Measurements from ENCODE around the gene VSTM4.

The VSTM4 gene, protein sequence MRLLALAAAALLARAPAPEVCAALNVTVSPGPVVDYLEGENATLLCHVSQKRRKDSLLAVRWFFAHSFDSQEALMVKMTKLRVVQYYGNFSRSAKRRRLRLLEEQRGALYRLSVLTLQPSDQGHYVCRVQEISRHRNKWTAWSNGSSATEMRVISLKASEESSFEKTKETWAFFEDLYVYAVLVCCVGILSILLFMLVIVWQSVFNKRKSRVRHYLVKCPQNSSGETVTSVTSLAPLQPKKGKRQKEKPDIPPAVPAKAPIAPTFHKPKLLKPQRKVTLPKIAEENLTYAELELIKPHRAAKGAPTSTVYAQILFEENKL

DNA sequence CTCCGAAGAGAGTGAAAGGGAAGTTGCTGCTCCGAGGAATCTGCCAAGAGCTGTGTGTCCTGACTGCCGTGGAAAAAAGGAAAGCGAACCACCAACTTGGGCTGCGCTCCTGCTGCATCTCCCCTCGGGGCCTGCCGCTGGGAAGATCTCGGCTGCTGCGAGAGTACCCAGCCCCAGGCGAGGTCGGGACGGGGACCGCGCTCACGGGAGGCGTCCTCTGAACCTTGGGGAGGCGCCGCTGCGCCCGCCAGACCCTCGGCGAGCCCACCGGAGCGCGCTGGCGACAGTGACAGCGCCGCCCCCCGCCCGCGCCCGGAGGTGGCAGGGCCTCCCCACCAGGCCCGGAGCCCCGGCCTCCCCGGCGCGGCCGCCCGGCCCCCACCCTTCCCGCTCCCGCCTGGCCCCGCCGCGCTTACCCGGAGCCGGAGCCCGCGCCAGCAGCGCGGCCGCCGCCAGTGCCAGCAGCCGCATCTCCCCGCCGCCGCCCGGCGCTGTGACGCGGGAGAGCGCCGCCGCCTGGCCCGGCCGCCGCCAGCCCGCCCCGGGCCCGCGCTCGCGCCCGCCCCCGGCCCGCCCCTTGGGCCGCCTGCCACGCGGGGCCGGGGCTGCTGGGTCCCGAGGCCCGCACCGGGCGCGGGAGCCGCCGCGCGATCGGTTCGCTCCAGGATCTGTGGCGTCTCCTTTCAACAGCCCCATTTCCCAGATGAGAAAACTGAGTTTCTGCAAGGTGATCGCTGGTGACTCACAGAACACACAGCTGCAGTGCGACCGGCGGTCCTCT is at the start of gene VSTM4:
Gene VSTM4 (minus strand): TSS at position 508 of the 781 bp plus-strand sequence. CDS start 37 bp downstream, at position 471.
- peak; percentile 61 for DNase-seq

DNA sequence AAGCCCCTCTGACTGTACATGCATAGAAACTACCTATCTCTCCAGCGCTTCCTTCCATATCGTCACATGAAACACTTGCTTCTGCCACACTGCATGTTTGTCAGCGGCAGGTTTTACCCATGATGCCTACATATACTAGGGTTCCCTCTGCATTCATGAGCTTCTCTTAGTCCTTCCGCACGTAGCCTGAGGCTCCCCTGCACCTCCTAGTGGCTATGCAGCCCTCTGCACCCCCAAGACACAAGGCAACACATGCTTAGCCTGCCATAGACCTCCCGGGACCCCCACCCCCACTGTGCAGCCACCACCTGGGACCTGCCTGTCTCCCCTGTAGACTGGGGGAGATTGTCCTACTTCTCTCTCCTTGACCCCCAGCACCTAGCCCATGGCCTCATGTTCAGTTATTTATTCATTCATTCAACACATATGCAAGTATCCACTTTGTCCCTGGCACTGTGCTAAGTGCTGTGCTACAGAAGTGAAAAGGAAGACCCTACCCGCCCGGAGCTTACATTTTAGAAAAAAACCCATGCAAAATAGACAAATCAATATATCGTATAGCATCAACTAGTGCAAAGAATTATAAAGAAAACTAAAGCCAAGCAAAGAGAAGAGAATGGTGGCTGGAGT is 49.4 kb upstream of the VSTM4 start:
- peak; percentile 69 for DNase-seq

DNA sequence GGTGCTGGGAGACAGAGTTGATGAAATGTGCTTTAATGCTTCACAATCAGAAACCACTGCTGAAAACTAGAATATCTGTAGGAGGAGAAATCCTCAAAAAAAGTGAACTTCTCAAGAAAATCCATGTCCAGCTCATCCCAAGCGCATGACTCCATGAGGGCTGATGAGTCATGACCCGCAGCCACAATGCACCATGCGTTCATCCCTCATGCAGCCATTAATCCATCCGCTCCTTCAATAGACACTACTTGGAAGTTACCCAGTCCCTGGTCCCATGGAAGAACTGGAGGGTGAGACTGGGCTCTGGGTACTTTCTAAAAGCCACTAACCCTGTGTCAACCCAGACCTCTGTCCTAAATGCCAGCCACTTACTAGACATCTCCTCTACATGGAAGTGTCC is 48.4 kb upstream of the VSTM4 start:
- no peak for DNase-seq

DNA sequence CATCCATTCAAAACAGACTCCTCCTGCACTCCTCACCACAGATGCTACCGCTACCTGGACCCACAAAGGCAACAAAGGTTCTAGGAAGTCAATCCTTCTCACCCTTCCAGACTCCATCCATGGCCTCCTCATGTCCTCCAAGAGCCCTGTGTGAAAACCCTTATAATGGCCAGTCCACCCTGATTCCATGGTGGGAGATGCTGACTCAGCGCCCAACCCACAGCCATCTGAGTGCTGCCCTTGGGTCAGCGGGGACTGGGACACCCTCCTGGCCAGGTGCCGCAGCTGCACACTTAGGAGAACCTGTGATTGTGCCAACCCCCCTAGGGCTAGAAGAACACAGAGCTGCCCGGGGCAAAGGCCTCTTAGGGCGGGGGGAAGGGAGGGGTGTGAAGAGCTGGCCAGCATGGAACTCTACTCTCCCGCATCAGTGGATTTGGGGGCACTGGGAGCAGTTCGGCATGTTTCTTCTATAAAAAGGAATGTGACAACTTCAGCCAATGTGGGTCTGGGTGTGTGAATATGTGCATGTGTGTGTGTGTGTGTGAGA is 47.5 kb upstream of the VSTM4 start:
- DNase-seq, result no peak

DNA sequence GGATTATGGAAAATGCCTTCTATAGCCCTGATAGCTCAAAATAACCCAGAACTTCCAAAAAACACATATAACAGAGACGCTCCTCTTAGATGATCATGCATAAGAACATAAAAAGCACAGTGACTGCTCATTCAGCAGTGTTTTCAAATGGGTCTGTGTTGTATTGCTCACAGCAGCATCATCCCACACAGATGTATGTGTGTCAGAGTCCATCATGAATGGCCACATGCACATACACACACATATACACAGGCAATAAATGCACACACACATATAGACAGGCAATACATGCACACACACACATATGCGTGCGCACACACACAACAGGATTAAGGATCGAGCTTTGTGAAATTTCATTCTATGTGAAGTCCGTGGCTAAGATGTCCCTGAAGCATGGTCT is 46.7 kb upstream of the VSTM4 start:
- DNase-seq, result no peak

DNA sequence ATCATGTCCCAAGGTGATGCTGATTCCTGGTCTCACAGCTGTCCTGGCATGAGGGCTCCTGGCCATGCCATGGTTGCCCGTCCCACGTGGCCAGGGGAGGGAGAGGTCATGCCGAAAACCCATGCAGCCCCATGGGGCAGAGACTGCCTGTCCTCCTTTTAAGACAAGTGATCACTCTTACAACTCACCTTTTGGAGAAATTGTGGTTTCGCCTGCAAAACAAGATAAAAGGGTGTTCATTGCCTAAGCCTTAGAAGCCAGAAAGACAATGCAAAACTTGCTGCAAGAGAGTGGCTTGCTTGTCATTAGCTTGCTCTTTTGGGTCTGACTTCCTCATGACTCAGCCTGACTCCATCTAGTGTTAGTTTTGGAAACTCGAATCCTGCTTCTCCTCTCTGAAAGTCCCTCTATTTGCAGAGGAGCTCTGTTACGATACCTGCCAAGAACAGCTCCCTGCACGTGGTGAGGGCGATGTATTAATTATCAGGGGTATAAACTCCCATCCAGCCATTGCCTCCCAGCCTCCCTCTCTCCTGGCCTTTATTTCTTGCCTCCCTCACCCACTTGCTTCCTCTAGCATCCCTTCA is 46.2 kb upstream of the VSTM4 start:
- DNase-seq, result peak; percentile 37

DNA sequence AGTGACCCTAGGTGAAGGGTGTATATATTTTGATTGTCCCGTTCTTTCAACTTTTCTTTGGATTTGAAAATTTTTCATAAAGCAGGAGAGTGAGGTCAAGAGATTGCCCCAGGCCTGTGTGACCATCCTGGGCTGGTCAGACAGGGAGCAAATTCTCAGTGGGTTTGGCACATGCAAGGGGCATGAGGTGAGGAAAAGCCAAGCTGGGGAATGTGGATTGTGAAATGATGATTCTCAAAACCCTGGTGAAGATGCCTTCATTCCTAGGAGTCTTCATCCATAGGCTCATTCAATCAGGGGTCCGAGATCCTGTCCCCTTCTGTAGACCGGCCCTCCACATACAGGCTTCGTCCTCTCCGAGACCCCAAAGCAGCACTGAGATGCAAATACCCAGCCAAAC is 45.5 kb upstream of the VSTM4 start:
- no peak for DNase-seq

DNA sequence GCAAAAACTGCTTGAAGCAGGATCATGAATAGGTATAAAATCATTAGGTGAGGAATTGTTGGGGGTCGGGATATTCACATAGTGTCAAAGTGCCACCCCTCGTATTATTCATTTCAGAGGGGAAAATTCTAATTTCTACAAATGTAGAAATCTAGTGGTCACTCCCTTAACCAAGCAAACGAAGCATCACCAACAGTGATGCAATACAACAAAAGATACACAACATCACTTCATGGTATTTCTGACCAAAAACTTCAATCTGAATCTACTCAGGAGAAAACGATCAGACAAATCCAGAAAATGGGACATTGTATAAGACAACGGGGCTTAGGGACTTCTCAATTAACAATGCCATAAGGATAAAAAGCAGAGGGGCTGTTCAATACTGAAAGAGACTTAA is 44.8 kb upstream of the VSTM4 start:
- DNase-seq, result no peak

DNA sequence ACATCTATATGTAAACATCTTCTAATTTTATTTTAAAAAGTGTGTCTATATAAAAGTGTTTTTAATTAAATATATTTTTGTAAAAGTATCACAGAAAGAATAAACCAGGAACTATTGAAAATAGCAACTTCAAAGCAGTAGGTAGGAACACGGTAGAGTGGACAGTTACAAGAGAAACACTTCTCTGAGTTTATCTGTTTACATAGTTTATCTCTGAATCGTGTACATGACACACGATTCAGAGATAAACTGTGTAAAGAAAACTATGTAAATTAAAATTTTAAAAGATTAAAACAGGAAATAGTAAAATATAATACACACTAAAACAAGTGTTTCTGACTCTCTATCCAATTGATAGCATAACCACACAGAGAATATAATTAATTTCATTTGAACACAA is 43.6 kb upstream of the VSTM4 start:
- DNase-seq, result no peak

DNA sequence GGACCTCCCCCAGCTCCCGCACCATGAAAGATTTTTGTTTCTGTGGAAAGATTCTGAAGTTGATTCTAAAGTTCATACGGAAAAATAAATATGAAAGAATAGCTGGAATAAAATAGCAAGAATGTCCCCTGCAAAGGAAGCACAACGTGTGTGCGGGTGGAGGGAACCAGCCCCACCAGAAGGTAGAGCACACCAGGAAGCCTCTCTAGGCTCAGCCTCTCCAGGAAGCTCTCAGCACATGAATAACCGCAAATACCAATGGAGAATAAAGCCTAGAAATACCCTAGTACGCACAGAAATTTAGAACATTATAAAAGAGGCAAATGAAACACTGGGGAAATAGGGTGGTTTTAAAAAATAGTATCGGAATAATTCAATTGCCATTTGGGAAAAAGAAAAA is 43.1 kb upstream of the VSTM4 start:
- no peak for DNase-seq

DNA sequence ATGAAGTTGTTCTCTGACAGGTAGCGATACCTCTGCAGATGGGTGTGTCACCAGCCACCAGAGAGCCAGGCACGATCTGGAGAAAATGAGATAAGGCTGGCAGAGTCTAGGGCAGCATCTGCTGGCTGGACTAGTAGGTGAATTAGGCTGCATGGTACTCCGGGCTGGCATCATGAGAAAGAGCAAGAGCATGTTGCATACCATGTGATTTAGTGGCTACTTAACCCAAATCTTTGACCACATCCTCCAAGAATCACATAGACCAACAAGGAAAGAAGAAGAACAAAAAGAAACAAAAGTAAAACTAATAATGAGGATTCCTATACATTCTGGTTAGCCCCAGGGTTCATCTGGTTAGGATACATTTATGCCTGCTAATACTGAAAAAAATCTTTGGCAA is 41.9 kb upstream of the VSTM4 start:
- DNase-seq, result no peak

DNA sequence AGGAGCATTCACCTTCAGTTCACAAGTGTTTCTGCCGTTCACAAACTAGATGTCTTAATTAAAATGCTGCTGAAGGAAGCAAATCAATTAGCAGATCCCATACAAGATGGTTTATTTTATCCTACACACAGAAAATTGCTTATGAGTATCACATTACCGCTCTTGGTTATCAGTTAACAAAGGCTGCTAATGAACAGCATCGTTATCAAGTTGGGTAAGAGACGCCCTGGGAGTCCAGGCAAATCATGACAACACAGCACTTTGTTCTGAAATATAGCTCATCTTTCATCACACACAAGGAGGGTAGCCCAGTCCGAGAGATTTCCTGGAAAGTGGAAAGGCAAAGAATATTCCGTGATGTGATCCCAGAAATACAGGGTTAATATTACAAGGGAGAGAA is 39.3 kb upstream of the VSTM4 start:
- no peak for DNase-seq

DNA sequence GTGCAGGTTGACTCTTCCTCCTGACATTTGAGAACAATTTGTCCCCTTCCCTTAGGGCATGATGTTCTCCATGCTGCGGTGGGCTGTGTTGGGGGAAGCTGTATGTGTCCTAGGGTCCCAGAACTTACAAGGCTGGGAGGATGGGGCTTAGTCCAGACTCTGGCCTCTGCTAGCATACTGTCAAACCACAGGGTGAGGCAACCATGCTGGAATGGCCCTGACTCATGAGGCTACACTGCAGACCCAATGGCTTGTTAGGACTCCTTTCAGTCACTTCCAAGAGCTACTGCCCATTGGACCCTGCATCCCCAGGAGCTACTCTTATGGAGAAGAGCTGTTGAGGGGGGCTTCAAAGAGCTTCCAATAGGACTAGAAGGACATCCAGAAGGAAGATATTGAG is 38.6 kb upstream of the VSTM4 start:
- DNase-seq, result no peak

DNA sequence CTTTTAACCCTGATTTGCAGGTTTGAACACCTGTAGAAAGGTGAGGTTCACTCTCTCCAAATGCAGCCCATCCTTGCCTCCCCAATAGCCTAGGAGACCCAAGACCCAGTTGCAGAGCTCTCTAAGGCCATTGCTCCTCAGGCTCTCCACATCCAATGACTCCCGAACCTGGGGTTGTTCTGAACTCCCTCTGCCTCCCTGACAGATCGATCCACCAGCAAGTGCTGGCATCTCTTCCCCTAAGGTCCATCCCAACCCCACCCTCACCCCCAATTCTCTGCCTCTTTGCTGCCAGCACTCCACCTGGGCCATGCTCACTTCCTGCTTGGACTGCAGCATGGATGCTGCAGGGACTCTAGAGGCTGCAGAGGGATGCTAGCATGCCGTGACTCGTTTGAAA is 37.8 kb upstream of the VSTM4 start:
- no peak for DNase-seq

DNA sequence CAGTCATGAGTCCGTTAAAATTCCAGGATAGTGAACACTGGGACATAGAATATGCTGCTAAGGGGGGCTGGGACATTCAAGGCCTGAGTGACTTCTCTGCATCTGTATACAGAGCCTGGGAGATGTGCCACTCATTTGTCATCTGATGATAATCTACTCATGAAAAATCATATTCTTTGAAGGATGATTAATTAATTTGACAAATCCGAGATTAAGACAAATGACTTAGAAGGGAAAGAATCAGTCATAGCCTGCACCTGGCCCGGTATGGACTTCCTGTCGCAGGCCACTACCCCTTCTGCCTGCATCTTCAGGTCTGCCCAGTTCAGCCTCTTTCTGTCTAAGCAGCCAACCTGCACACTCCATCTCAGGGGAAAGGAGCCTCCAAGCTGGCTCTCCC is 37.3 kb upstream of the VSTM4 start:
- no peak for DNase-seq

DNA sequence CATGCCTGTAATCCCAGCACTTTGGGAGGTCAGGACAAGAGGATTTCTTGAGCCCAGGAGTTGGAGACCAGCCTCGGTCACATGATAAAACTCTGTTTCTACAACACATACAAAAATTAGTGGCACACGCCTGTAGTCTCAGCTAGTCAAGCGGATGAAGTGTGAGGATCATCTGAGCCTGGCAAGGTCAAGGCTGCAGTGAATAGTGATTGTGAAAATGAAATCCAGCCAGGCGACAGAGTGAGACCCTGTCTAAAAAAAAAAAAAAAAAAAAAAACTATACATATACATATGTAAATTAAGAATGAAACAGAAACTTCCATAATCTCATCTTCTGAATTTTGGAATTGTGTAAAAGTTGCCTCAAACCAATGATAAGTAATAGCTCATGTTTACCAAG is 36.7 kb upstream of the VSTM4 start:
- no peak for DNase-seq

DNA sequence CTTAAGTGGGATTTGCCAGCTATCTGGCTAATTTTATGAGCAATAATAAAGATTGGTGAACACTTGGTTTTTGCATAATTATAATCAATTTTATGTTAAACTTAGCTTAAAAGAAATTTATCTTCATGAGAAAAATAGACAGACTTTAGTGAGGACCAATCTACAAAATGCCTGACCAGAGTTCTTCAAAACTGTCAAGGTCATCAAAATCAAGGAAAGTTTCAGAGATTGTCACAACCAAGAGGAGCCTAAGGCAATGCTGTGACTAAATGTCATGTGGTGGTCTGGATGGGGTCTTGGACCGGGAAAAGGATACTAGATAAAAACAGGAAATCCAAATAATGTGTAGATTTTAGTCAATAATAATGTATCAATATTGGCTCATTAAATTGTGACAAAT is 36.2 kb upstream of the VSTM4 start:
- DNase-seq, result no peak

DNA sequence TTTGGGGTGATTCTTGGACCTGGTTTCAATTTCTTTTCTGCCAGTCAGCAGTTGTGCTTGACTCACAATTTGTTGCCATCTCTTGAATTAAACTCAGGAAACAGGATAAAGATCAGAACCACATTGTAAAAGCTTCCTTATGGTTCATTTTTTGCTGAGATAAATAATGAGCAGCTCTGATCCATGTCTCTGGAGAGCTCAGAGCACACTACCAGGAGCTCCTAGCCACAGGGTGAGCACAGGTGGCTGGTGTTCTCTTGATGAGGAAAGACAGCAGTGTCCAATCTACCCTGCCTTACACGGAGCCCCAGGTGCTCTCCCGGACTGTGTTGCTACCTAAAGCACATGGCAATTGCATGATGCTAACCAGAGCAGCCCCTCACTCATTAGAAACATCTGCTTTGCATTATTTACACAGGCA is 35.7 kb upstream of the VSTM4 start:
- DNase-seq, result peak; percentile 55

DNA sequence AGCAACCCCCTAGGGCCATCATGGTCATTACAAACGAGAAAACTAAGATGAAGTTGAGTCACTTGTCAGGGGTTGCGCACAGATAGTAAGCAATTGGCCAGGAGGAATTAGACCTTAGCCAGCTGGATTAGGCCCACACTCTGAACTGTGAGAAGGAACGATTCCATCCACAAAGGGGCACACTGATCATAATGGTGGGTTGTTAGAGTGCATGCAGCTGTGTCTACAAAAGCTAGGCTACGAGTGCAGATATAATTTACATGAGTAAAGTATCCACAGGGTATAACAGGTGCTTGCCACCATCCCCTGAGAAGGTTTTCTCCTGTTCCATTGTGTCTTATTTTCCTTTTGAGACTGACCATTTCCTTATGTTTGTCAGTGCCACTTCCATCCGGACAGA is 35.1 kb upstream of the VSTM4 start:
- DNase-seq, result no peak

DNA sequence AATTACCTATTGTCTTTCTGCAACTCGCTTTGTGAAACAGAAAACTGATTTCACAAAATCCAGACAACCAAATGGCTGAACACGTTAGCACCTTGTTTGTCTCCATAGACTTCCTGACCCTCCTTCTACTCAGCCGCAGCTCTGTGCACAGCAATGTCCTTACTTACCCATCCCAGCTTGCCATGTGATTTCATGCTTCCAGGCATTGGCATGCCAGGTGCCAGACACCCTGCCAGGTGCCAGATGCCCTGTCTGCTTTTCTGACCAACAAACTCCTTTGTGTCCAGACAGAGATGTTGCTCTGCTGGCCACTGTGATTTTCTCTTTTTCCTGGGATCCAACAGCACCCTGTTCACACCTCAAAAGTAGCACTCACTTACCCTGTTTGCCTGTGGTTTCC is 34.6 kb upstream of the VSTM4 start:
- no peak for DNase-seq

DNA sequence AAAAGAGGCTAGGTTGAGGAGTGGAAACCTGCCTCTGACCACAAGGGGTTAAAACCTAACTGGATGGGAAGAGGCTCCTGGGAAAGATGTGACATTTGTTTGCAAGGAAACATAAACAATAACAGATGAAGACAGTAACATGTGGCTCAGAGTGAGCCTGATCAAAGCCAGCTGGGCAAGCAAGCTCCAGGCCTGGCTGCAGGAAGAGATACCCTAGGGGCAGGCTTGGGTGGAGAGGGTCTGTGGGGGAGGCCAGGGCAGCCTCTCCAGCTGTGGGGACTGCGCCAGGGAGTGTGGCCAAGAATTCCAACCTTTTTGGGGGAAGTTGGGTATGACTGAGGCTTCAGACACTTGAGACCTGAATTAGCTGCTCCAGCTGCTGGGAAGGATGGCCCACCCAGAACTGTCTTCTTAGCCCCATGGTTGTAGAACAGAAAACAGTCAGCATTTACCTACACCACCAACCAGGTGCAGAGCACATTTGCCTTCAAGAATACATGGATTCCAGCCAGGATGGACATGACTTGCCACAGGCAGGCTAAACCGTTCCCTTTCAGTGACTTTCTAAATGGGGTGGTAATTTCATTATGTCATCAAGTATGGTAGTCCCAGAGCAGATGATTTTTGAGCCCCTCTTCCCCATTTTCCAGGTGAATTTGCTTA is 28.9 kb upstream of the VSTM4 start:
- peak; percentile 62 for DNase-seq

DNA sequence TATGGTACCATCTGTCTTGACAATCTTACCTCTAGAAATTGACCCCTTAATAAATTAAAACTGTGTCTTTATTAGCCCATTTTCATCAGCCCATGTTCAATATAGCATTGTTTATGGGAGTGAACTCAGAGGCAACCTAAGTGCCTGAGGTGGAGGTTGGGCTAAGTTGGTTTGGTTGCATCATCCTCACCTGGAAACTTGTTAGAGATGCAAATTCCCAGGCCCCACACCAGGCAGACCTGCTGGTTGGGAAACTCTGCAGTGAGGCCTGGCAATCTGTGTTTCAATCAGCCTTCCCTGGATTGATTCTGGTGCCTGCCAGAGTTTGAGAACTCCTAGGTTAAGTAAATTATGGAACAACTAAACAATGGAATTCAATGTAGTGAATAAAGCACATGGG is 27.9 kb upstream of the VSTM4 start:
- no peak for DNase-seq

All from RPMI8226 (cell line).